Measurements from ENCODE around the gene ATP8A1.
"Not testable (repeated sequence)": the region's sequence is repeated elsewhere in the genome, so short reads cannot be mapped to it uniquely, and the experiment has no call there.

The ATP8A1 gene

GRCh38 chr4:42656944-42657792, at the start of gene ATP8A1:
TSS of gene ATP8A1 (minus strand) at chr4:42657105. CDS start at chr4:42656873, 232 bp downstream.
- peak within 1 kb of the TSS; percentile 94 to 97 for H3K4me3 ChIP-seq (ENCODE audit: low read depth in 1 of 2, low read length in 2 of 2)

GRCh38 chr4:42706086-42706485, 49.2 kb upstream of the ATP8A1 start:
- H3K27ac ChIP-seq (ENCODE audit: low read depth, low read length) = no peak overlapping the region
- H3K9ac ChIP-seq (ENCODE audit: low read depth in 1 of 2, low read length in 2 of 2) = no peak overlapping the region
- no peak overlapping the region for H3K4me3 ChIP-seq (ENCODE audit: low read depth in 1 of 2, low read length in 2 of 2)
- H3K36me3 ChIP-seq (ENCODE audit: control insufficient read depth in 1 of 2, insufficient read depth in 2 of 2, low read length in 2 of 2) = no peaks in the 10 kb centered on the region
- H3K27me3 ChIP-seq (ENCODE audit: control insufficient read depth in 1 of 2, insufficient read depth in 2 of 2, low read length in 2 of 2) = no peaks in the 10 kb centered on the region
- H3K9me3 ChIP-seq (ENCODE audit: control insufficient read depth in 1 of 2, low read length in 2 of 2) = no peaks in the 10 kb centered on the region
- no peaks in the 10 kb centered on the region for H3K4me1 ChIP-seq (ENCODE audit: control insufficient read depth in 1 of 2, insufficient read depth in 2 of 2, low read length in 2 of 2)

More at GRCh38 chr4:42656944-42657792, at the start of gene ATP8A1:
- Histone ChIP-seq H3K9ac (ENCODE audit: low read depth in 1 of 2, low read length in 2 of 2) (peak within 1 kb of the TSS; percentile 74 to 99), H3K27me3 (ENCODE audit: control insufficient read depth in 1 of 2, insufficient read depth in 2 of 2, low read length in 2 of 2) (no peaks in the 10 kb centered on the region), H3K9me3 (ENCODE audit: control insufficient read depth in 1 of 2, low read length in 2 of 2) (no peaks in the 10 kb centered on the region), H3K4me1 (ENCODE audit: control insufficient read depth in 1 of 2, insufficient read depth in 2 of 2, low read length in 2 of 2) (peaks cover 31% of the 10 kb centered on the region in 2 donors), H3K36me3 (ENCODE audit: control insufficient read depth in 1 of 2, insufficient read depth in 2 of 2, low read length in 2 of 2) (no peaks in the 10 kb centered on the region), H3K27ac (ENCODE audit: low read depth, low read length) (peak within 1 kb of the TSS; percentile 72)

- Histone ChIP-seq H3K4me3 (ENCODE audit: low read depth in 1 of 2, low read length in 2 of 2) (no peak overlapping the region), H3K9ac (ENCODE audit: low read depth in 1 of 2, low read length in 2 of 2) (no peak overlapping the region), H3K27ac (ENCODE audit: low read depth, low read length) (no peak overlapping the region), H3K27me3 (ENCODE audit: control insufficient read depth in 1 of 2, insufficient read depth in 2 of 2, low read length in 2 of 2) (no peaks in the 10 kb centered on the region), H3K9me3 (ENCODE audit: control insufficient read depth in 1 of 2, low read length in 2 of 2) (no peaks in the 10 kb centered on the region), H3K36me3 (ENCODE audit: control insufficient read depth in 1 of 2, insufficient read depth in 2 of 2, low read length in 2 of 2) (no peaks in the 10 kb centered on the region), H3K4me1 (ENCODE audit: control insufficient read depth in 1 of 2, insufficient read depth in 2 of 2, low read length in 2 of 2) (no peaks in the 10 kb centered on the region)
Observed at GRCh38 chr4:42703813-42704212, 46.9 kb upstream of the ATP8A1 start.

GRCh38 chr4:42702895-42703294, 46.0 kb upstream of the ATP8A1 start:
- Histone ChIP-seq H3K27me3 (ENCODE audit: control insufficient read depth in 1 of 2, insufficient read depth in 2 of 2, low read length in 2 of 2) (no peaks in the 10 kb centered on the region), H3K27ac (ENCODE audit: low read depth, low read length) (no peak overlapping the region), H3K4me1 (ENCODE audit: control insufficient read depth in 1 of 2, insufficient read depth in 2 of 2, low read length in 2 of 2) (no peaks in the 10 kb centered on the region), H3K9me3 (ENCODE audit: control insufficient read depth in 1 of 2, low read length in 2 of 2) (no peaks in the 10 kb centered on the region), H3K36me3 (ENCODE audit: control insufficient read depth in 1 of 2, insufficient read depth in 2 of 2, low read length in 2 of 2) (no peaks in the 10 kb centered on the region), H3K9ac (ENCODE audit: low read depth in 1 of 2, low read length in 2 of 2) (no peak overlapping the region), H3K4me3 (ENCODE audit: low read depth in 1 of 2, low read length in 2 of 2) (no peak overlapping the region)

GRCh38 chr4:42701780-42702179, 44.9 kb upstream of the ATP8A1 start:
- not testable (repeated sequence) for H3K27ac ChIP-seq (ENCODE audit: low read depth, low read length); H3K9me3 ChIP-seq (ENCODE audit: control insufficient read depth in 1 of 2, low read length in 2 of 2); H3K4me3 ChIP-seq (ENCODE audit: low read depth in 1 of 2, low read length in 2 of 2); H3K27me3 ChIP-seq (ENCODE audit: control insufficient read depth in 1 of 2, insufficient read depth in 2 of 2, low read length in 2 of 2); H3K4me1 ChIP-seq (ENCODE audit: control insufficient read depth in 1 of 2, insufficient read depth in 2 of 2, low read length in 2 of 2); H3K9ac ChIP-seq (ENCODE audit: low read depth in 1 of 2, low read length in 2 of 2); H3K36me3 ChIP-seq (ENCODE audit: control insufficient read depth in 1 of 2, insufficient read depth in 2 of 2, low read length in 2 of 2)

GRCh38 chr4:42690537-42690936, 33.6 kb upstream of the ATP8A1 start:
- Histone ChIP-seq H3K27ac (ENCODE audit: low read depth, low read length) (no peak overlapping the region), H3K9ac (ENCODE audit: low read depth in 1 of 2, low read length in 2 of 2) (no peak overlapping the region), H3K4me1 (ENCODE audit: control insufficient read depth in 1 of 2, insufficient read depth in 2 of 2, low read length in 2 of 2) (no peaks in the 10 kb centered on the region), H3K27me3 (ENCODE audit: control insufficient read depth in 1 of 2, insufficient read depth in 2 of 2, low read length in 2 of 2) (no peaks in the 10 kb centered on the region), H3K4me3 (ENCODE audit: low read depth in 1 of 2, low read length in 2 of 2) (no peak overlapping the region), H3K9me3 (ENCODE audit: control insufficient read depth in 1 of 2, low read length in 2 of 2) (no peaks in the 10 kb centered on the region), H3K36me3 (ENCODE audit: control insufficient read depth in 1 of 2, insufficient read depth in 2 of 2, low read length in 2 of 2) (no peaks in the 10 kb centered on the region)

GRCh38 chr4:42683393-42683792, 26.5 kb upstream of the ATP8A1 start:
- no peaks in the 10 kb centered on the region for H3K27me3 ChIP-seq (ENCODE audit: control insufficient read depth in 1 of 2, insufficient read depth in 2 of 2, low read length in 2 of 2)
- H3K9me3 ChIP-seq (ENCODE audit: control insufficient read depth in 1 of 2, low read length in 2 of 2) = no peaks in the 10 kb centered on the region
- H3K9ac ChIP-seq (ENCODE audit: low read depth in 1 of 2, low read length in 2 of 2) = no peak overlapping the region
- no peak overlapping the region for H3K27ac ChIP-seq (ENCODE audit: low read depth, low read length)
- H3K36me3 ChIP-seq (ENCODE audit: control insufficient read depth in 1 of 2, insufficient read depth in 2 of 2, low read length in 2 of 2) = no peaks in the 10 kb centered on the region
- no peak overlapping the region for H3K4me3 ChIP-seq (ENCODE audit: low read depth in 1 of 2, low read length in 2 of 2)
- H3K4me1 ChIP-seq (ENCODE audit: control insufficient read depth in 1 of 2, insufficient read depth in 2 of 2, low read length in 2 of 2) = no peaks in the 10 kb centered on the region

GRCh38 chr4:42678512-42678911, 21.6 kb upstream of the ATP8A1 start:
- no peaks in the 10 kb centered on the region for H3K4me1 ChIP-seq (ENCODE audit: control insufficient read depth in 1 of 2, insufficient read depth in 2 of 2, low read length in 2 of 2)
- no peaks in the 10 kb centered on the region for H3K36me3 ChIP-seq (ENCODE audit: control insufficient read depth in 1 of 2, insufficient read depth in 2 of 2, low read length in 2 of 2)
- H3K4me3 ChIP-seq (ENCODE audit: low read depth in 1 of 2, low read length in 2 of 2) = no peak overlapping the region
- no peaks in the 10 kb centered on the region for H3K9me3 ChIP-seq (ENCODE audit: control insufficient read depth in 1 of 2, low read length in 2 of 2)
- no peaks in the 10 kb centered on the region for H3K27me3 ChIP-seq (ENCODE audit: control insufficient read depth in 1 of 2, insufficient read depth in 2 of 2, low read length in 2 of 2)
- H3K27ac ChIP-seq (ENCODE audit: low read depth, low read length) = no peak overlapping the region
- H3K9ac ChIP-seq (ENCODE audit: low read depth in 1 of 2, low read length in 2 of 2) = no peak overlapping the region

GRCh38 chr4:42676066-42676951, 19.4 kb upstream of the ATP8A1 start:
- H3K9ac ChIP-seq (ENCODE audit: low read depth in 1 of 2, low read length in 2 of 2) = no peak overlapping the region
- H3K9me3 ChIP-seq (ENCODE audit: control insufficient read depth in 1 of 2, low read length in 2 of 2) = no peaks in the 10 kb centered on the region
- no peaks in the 10 kb centered on the region for H3K36me3 ChIP-seq (ENCODE audit: control insufficient read depth in 1 of 2, insufficient read depth in 2 of 2, low read length in 2 of 2)
- H3K4me1 ChIP-seq (ENCODE audit: control insufficient read depth in 1 of 2, insufficient read depth in 2 of 2, low read length in 2 of 2) = no peaks in the 10 kb centered on the region
- H3K27me3 ChIP-seq (ENCODE audit: control insufficient read depth in 1 of 2, insufficient read depth in 2 of 2, low read length in 2 of 2) = no peaks in the 10 kb centered on the region
- no peak overlapping the region for H3K27ac ChIP-seq (ENCODE audit: low read depth, low read length)
- no peak overlapping the region for H3K4me3 ChIP-seq (ENCODE audit: low read depth in 1 of 2, low read length in 2 of 2)

GRCh38 chr4:42673082-42673425, 16.1 kb upstream of the ATP8A1 start:
- H3K4me1 ChIP-seq (ENCODE audit: control insufficient read depth in 1 of 2, insufficient read depth in 2 of 2, low read length in 2 of 2) = no peaks in the 10 kb centered on the region
- no peaks in the 10 kb centered on the region for H3K9me3 ChIP-seq (ENCODE audit: control insufficient read depth in 1 of 2, low read length in 2 of 2)
- peaks cover 0 to 4% of the 10 kb centered on the region in 2 donors for H3K27me3 ChIP-seq (ENCODE audit: control insufficient read depth in 1 of 2, insufficient read depth in 2 of 2, low read length in 2 of 2)
- H3K4me3 ChIP-seq (ENCODE audit: low read depth in 1 of 2, low read length in 2 of 2) = no peak overlapping the region
- H3K9ac ChIP-seq (ENCODE audit: low read depth in 1 of 2, low read length in 2 of 2) = no peak overlapping the region
- no peaks in the 10 kb centered on the region for H3K36me3 ChIP-seq (ENCODE audit: control insufficient read depth in 1 of 2, insufficient read depth in 2 of 2, low read length in 2 of 2)
- no peak overlapping the region for H3K27ac ChIP-seq (ENCODE audit: low read depth, low read length)

All from duodenal mucosa (tissue), 2 donors.